ENCODE results near the gene PPP3R2.
"Not testable (repeated sequence)": the region's sequence is repeated elsewhere in the genome, so short reads cannot be mapped to it uniquely, and the experiment has no call there.

The PPP3R2 gene

DNA sequence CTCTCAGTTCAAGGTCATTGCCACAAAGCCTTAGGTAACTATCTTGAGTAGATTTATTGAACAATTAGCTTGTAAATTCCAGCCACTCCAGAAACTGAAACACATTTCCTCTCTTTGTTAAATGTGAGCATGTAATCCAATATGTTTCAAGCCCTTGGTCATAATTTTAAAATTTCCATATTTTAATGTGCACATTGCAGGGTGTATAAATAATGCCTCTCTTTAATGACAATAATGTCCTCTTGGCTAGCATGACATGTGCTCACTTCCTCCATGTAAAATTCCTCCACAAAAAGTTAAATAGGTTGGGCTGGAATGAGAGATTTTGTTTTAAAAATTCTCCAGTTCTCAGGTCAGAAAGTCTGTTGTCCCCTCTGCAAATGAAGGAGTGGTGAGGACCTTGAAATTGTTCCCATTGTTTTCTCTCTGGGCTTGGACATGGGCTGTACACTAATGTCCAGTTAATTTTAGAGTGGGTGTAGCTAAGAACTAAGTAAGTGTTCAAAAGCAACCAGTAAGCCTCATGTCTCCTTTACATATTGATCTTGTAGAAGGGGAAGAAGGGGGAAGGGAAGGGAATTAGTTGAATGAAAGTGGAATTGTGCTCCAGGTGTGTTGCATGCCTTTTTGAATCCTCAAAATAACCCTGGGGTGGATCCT lies 2.9 kb downstream of the PPP3R2 start:
- no peak overlapping the region for H3K4me3 ChIP-seq (ENCODE audit: low read depth, low read length)
- no peak for DNase-seq (ENCODE audit: low read depth, low spot score)
- in situ Hi-C loops (cut with HindIII; ENCODE audit: low sequenced_read_pairs): no loop called here
- TF ChIP-seq CTCF (IDR thresholded peaks at IDR 0.05; ENCODE audit: low read depth, low read length): no peak

GRCh38 chr9:101590901-101591300 lies 3.9 kb downstream of the PPP3R2 start:
- no peak for DNase-seq (ENCODE audit: low read depth, low spot score)
- no peak overlapping the region for H3K4me3 ChIP-seq (ENCODE audit: low read depth, low read length)
- TF ChIP-seq CTCF (IDR thresholded peaks at IDR 0.05; ENCODE audit: low read depth, low read length): no peak
- in situ Hi-C loops (cut with HindIII; ENCODE audit: low sequenced_read_pairs): no loop called here

GRCh38 chr9:101590074-101590473 lies 4.7 kb downstream of the PPP3R2 start:
- in situ Hi-C loops (cut with HindIII; ENCODE audit: low sequenced_read_pairs); H3K4me3 ChIP-seq (ENCODE audit: low read depth, low read length): not testable (repeated sequence)
- peak; percentile 10 for DNase-seq (ENCODE audit: low read depth, low spot score)

GRCh38 chr9:101587332-101588043 lies 7.3 kb downstream of the PPP3R2 start:
- in situ Hi-C loops (cut with HindIII; ENCODE audit: low sequenced_read_pairs): no loop called here
- TF ChIP-seq CTCF (IDR thresholded peaks at IDR 0.05; ENCODE audit: low read depth, low read length): no peak
- no peak for DNase-seq (ENCODE audit: low read depth, low spot score)
- H3K4me3 ChIP-seq (ENCODE audit: low read depth, low read length): no peak overlapping the region

- in situ Hi-C loops (cut with HindIII; ENCODE audit: low sequenced_read_pairs): no loop called here
- TF ChIP-seq CTCF (IDR thresholded peaks at IDR 0.05; ENCODE audit: low read depth, low read length): no peak
- H3K4me3 ChIP-seq (ENCODE audit: low read depth, low read length): no peak overlapping the region
- no peak for DNase-seq (ENCODE audit: low read depth, low spot score)
These were observed 8.1 kb downstream of the PPP3R2 start for GRCh38 chr9:101586651-101587050.

GRCh38 chr9:101585740-101586139 lies 9.0 kb downstream of the PPP3R2 start:
- no peak for TF ChIP-seq CTCF (IDR thresholded peaks at IDR 0.05; ENCODE audit: low read depth, low read length)
- DNase-seq (ENCODE audit: low read depth, low spot score): no peak
- H3K4me3 ChIP-seq (ENCODE audit: low read depth, low read length): no peak overlapping the region
- in situ Hi-C loops (cut with HindIII; ENCODE audit: low sequenced_read_pairs): no loop called here

DNA sequence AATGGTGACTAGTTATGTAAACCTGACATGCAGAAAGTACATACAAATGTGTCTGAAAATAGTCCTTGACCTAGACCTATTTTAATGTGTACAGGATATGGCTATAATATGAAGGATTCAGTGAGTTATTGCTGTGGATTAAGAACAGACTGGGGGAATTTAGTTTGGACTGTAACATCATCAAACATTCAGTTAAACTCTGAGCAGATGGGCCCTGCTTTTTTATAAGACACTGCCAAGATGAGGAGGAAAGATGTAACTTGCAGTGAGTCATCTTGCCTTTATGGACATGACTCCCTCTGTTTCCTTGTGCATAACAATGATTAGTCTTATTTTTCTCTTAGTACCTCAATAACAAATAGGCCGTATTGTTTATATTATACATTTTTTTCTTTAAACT lies 12.2 kb downstream of the PPP3R2 start:
- TF ChIP-seq CTCF (IDR thresholded peaks at IDR 0.05; ENCODE audit: low read depth, low read length): no peak
- H3K4me3 ChIP-seq (ENCODE audit: low read depth, low read length): no peak overlapping the region
- in situ Hi-C loops (cut with HindIII; ENCODE audit: low sequenced_read_pairs): no loop called here
- peak; percentile 39 for DNase-seq (ENCODE audit: low read depth, low spot score)

Data from astrocyte of the spinal cord (primary cell).